GM19324 (cell line): ENCODE data around the gene NRF1.
"Not testable (repeated sequence)": the region's sequence is repeated elsewhere in the genome, so short reads cannot be mapped to it uniquely, and the experiment has no call there.

Experiments used
- ATAC-seq: cut with Tn5 transposase; IDR thresholded peaks from one replicate; pipeline ENCODE4 v1.9.1; 2021; ENCODE audit warnings: mild to moderate bottlenecking, moderate library complexity; ENCODE audit not compliant: unreplicated experiment, low FRiP score

The NRF1 gene

DNA sequence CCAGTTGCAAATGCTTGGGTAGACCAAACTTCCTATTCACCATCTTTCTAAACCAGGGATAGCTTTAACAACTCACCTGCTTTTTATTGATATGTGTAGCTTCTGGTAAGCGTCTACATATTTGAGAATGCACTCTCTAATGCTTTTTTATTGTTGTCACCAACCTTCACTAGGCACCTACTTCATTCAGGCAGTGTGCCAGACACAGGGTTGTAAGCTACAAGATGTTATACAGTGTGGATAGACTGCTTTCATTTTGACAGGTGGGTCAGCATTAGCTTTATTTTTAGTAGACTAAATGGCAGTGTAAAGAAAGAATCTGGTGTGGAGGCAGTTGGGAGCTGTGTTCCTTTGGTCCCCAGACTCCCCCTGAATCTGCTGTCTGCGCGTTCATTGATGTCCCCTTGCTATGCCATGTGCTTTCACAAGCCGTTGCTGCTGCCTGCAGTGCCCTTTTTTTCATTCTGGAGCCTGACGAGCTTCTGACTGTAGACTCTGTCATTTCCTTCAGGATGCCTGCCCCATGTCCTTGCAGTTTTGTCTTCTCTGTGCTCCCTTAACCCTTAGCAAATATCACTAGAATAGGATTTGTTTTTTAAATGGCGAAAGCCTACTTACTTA lies 32.1 kb downstream of the NRF1 start:
- no peak for ATAC-seq

DNA sequence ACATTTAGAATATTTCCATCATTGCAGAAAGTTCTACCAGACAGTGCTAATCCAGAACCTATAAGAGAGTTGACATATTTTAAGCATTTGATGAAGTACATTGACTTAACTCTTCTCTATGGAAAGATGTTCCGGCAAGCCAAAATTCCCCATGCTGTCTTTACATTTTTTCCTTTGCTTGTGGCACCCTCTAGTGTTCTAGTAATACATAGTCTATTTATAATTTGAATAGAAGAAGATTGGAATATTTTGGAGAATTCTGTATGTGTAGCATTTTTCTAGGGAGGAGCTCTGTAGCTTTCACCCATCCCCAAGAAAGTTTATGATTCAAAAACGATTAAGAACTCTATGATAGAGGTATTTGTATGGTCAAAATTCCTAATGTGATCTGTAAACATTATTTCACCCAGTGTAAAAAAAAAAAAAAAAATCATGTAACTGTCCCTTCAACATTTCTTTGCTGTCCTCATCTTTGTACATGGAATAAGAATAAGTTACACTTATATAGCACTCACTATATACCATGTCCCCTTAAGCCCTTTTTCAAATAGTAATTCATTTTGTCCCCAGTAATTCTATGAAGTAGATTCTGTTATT lies 33.2 kb downstream of the NRF1 start:
- no peak for ATAC-seq

DNA sequence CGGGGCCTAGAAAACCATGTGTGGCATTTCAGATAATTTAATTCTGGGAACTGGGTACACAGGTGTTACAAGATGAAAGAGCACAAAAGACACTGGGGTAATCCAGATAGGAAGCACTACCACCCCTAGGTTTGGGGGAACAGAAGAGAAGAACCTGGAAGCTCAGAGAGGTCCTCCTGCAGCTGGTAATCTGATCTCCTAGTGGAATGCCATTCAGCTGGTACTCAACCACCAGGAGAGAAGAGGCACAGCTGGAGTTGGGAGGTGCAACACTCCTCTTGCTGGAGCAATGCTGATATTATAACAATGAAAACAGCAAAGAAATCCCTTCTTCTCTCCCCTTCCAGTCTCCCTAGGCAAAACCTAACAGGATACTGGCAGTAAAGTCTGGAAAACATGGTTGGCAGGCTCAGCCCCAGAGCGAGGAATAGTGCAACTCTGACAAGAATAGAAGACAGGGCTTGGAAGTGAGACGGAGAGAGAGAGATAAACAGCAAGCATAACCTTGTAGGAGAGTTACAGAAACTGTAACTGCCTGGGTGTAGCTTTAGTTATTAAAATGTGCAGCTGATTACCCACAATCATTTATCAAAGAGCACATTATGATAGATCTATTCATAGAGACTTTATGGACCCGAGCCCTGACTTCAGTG lies 35.0 kb downstream of the NRF1 start:
- no peak for ATAC-seq

- no peak for ATAC-seq
These were observed 37.7 kb downstream of the NRF1 start for GRCh38 chr7:129649128-129649690.

DNA sequence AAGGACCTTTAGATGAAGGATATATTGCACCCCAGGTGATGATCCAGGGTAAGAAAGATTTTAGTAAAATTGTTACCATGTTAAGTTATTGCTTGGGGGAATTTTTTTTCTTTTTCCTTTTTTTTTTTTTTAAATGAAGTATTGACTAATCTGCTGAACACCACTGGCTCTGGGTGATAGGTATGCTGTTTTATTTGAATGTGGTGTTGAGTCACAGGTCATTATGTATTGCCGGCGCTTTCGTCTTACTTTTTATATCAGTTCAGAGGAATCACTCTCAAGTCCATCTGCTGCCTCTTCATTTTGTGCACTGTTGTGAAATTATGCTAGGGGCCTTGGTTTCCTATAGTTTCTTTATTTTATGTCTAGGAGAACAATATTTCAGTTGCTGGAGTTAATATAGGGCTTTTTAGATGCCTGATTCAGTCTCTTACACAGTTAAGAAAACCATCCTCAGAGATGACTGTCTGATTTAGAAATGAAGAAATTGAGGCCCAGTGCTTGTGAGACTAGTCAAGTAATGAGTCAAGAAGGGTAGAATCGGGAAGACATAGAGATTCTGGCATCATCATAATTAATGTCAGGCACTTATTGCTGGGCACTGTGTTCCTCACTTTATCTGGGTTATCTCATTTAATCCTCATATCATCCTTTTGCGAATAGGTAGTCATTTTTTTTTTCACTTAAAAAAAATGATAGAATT lies 38.7 kb downstream of the NRF1 start:
- no peak for ATAC-seq

GRCh38 chr7:129652914-129653313 lies 41.4 kb downstream of the NRF1 start:
- peak; percentile 68 for ATAC-seq

- no peak for ATAC-seq
These were observed 44.3 kb downstream of the NRF1 start for GRCh38 chr7:129655811-129656210.

DNA sequence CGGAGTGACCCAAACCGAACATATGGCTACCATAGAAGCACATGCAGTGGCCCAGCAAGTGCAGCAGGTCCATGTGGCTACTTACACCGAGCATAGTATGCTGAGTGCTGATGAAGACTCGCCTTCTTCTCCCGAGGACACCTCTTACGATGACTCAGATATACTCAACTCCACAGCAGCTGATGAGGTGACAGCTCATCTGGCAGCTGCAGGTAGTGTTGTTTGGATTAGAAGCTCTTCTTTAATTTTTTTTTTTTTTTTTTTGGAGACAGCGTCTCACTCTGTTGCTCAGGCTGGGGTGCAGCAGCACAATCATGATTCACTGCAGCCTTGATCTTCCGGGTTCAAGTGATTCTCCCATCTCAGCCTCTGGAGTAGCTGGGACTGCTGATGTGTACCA lies 45.8 kb downstream of the NRF1 start:
- no peak for ATAC-seq

GRCh38 chr7:129659907-129660306 lies 48.4 kb downstream of the NRF1 start:
- not testable (repeated sequence) for ATAC-seq

- ATAC-seq, result no peak
These were observed 50.2 kb downstream of the NRF1 start for GRCh38 chr7:129661645-129662182.

DNA sequence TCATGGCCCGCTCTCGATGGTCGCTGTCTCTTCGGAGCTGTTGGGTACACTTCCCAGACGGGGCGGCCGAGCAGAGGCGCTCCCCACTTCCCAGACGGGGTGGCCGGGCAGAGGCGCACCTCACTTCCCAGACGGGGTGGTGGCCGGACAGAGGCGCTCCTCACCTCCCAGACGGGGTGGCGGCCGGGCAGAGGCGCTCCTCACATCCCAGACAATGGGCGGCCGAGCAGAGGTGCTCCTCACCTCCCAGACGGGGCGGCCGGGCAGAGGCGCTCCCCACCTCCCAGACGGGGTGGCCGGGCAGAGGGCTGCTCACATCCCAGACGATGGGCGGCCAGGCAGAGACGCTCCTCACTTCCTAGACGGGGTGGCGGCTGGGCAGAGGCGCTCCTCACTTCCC lies 51.7 kb downstream of the NRF1 start:
- ATAC-seq, result not testable (repeated sequence)

DNA sequence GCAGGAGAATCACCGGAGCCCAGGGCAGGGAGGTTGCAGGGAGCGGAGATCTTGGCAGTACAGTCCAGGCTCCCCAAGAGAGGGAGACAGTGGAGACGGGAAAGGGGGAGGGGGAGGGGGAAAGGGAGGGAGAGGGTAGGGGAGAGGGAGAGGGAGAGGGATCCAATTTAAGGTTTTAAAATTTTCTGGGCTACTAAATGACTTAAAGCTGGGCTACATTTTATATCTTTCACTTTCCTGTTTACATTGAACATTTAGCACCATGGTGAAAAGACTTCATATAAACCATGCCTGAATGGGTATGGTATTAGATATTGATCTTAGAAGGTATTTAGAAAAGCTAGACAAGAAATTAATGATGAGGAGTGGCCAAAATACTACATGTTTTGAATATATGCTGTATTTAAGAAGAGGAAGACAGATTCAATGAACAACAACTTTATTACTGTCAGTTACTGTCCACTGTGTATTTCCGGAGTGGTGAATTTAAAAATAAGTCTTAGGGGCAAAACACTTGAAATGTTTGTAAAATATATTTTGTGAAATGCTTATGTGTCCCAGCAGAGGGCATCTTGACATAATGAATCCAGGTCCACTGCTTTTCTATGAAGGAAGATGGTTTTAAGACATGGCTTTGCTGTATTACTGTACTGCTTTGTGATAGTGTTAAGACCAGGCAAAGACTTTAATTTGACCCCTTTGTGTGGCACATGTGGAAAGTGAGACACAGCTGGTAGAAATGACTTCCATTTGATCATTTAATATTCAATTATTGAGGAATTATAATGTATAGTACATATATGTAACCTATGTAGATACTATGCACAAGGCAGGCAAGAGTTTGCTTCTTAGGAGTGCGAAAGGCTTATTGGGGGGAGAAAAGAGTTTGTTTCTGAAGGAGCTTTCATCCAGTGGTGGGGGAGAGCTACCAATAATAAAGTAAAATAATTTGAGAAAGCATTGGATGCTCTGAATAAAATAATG lies 52.8 kb downstream of the NRF1 start:
- ATAC-seq, result no peak

GRCh38 chr7:129665013-129665401 lies 53.5 kb downstream of the NRF1 start:
- ATAC-seq, result no peak

DNA sequence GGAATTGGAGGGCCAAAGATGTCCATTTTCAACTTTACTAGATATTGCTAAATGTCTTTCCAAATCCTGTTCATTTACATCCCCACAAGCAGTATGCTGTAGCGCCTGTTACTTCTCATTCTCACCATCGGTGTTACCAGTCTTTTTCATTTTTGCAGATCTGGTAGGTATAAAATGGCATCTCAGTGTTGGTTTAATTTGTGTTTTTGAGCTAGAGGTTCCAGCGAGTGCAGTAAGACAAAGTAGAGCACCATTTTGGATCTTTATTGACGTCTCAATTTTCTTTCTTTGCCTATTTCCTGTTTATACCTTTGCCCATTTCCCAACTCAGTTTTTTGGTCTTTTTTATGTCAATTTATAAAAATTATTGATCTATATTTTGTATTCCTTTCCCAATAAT lies 55.6 kb downstream of the NRF1 start:
- no peak for ATAC-seq

DNA sequence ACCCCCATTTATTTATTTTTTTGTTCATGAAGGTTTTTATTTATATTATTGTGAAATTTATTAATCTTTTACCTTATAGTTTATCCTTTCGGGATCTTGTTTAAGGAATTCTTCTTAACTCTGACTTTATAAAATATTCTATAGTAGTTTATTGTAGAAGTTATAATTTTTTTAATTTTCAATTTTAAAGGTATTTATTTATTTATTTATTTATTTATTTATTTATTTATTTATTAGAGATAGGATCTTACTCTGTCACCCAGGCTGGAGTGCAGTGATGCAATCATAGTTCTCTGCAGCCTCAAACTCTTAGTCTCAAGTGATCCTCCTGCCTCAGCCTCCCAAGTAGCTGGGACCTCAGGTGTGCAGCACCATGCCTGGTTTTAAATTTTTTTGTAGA lies 56.0 kb downstream of the NRF1 start:
- ATAC-seq, result no peak

GRCh38 chr7:129669901-129670300 lies 58.4 kb downstream of the NRF1 start:
- ATAC-seq, result no peak

DNA sequence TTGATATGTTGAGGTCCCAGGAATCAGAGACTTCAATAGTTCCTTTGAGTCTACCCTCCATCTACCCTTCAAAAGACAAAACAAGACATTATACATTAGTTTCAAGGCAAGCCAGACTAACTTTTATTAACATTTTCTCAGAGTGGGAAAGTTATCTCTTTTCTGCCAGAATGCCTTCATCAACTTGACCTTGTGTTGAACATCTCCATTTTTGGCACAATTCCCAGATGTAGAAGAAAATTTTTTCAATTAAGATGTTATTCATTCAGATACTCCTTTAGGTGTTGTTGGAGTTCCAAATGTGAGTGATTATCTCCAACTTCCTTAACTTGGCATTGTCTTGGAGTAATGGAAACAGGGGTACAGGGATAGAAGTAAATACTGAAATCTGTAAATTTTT lies 59.1 kb downstream of the NRF1 start:
- no peak for ATAC-seq

DNA sequence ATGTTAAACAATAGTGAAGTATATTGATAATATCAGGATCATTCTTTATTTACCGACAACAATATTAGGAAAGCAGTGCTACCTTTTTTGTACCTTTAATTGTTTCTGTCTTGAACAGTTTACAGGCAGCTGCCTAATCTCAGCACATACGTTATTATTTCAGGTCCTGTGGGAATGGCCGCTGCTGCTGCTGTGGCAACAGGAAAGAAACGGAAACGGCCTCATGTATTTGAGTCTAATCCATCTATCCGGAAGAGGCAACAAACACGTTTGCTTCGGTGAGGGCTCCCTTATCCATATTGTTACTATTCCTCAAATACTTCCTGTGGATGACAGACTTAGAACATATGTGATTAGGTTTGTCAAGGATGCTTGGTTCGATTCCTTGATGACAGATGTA lies 59.7 kb downstream of the NRF1 start:
- ATAC-seq, result no peak

- ATAC-seq, result not testable (repeated sequence)
These were observed 63.0 kb downstream of the NRF1 start for GRCh38 chr7:129674475-129674874.

GRCh38 chr7:129675521-129675920 lies 64.0 kb downstream of the NRF1 start:
- no peak for ATAC-seq
